HCT116 (cell line): Measurements from ENCODE around the gene SEMA5A. TPM values are rescaled to one million over a fixed set of nuclear protein-coding genes. Genes with fewer than 3 reads are reported as not detected.

ENCODE experiments used
- ATAC-seq: fragments of 200-7000 bp; cut with Tn5 transposase; 2 replicates; pipeline ENCODE4 v1.9.1; 2020; ENCODE audit warnings: mild to moderate bottlenecking, moderate library complexity
- BruUV-seq: library from RNA; stranded (reverse); fragments of 400-500 nt; replicated peaks from 2 replicates; lab custom pipeline; 2021; lab: Mats Ljungman, UMichigan
- CTCF ChIA-PET: fragments of 300-600 bp; sonication (Branson Sonifier 250); formaldehyde crosslinking; loops from one replicate; lab custom pipeline; 2021; ENCODE audit warnings: antibody characterized with exemption; lab: Charles Lee
- POLR2A ChIA-PET: fragments of 300-600, 350-600 bp; sonication (Branson Sonifier 250); formaldehyde crosslinking; loops from one replicate; lab custom pipeline; 2021; ENCODE audit warnings: antibody characterized with exemption; lab: Charles Lee
- RAD21 ChIA-PET, 2 experiments: fragments of 300-600 bp; sonication (Branson Sonifier 250); formaldehyde crosslinking; loops; one replicate each; lab custom pipeline; 2023; ENCODE audit warnings: low total read pairs in 2 of 2; ENCODE audit not compliant: uncharacterized antibody in 2 of 2, unreplicated experiment in 2 of 2, low non-redundant PET in 1 of 2; lab: Charles Lee
- DNase-seq: peaks from one replicate; pipeline ENCODE4 v3.0.0-alpha.2; 2010; ENCODE audit warnings: low read depth, low spot score
- H2AFZ ChIP-seq: fragments of 200-600 bp; shearing (Covaris generic), sonication (generic); 2 replicates; pipeline ENCODE4 v1.6.1; 2017; ENCODE audit warnings: low read depth, mixed run types, mixed read lengths, antibody characterized with exemption, low read length; ENCODE audit not compliant: poor library complexity, severe bottlenecking
- H3K27ac ChIP-seq: 2 replicates; pipeline ENCODE4 v1.5.1; 2012; ENCODE audit warnings: low read depth, low read length
- H3K27me3 ChIP-seq: fragments of 200-600 bp; sonication (generic); 2 replicates; pipeline ENCODE4 v1.6.1; 2016; ENCODE audit warnings: mixed run types, low read length, mixed read lengths; ENCODE audit not compliant: insufficient read depth
- H3K36me3 ChIP-seq, 2 experiments: fragments of 200-500 bp in 1 of 2; fragments of 200-600 bp in 1 of 2; sonication (Bioruptor generic) in 1 of 2; sonication (generic) in 1 of 2; 2 replicates each; pipeline versions ENCODE4 v1.5.1 to v1.6.1; 2014 to 2016; ENCODE audit warnings: low read length in 2 of 2, inconsistent platforms in 1 of 2, mixed read lengths in 1 of 2, mixed run types in 1 of 2; ENCODE audit not compliant: insufficient read depth in 2 of 2, control insufficient read depth in 1 of 2
- H3K4me1 ChIP-seq, 2 experiments: fragments of 200-600 bp in 1 of 2; sonication (generic) in 1 of 2; 2 replicates each; pipeline versions ENCODE4 v1.5.1 to v1.6.1; 2012 to 2017; ENCODE audit warnings: low read length in 2 of 2, inconsistent platforms in 1 of 2, mild to moderate bottlenecking in 1 of 2, mixed read lengths in 1 of 2, mixed run types in 1 of 2, moderate library complexity in 1 of 2; ENCODE audit not compliant: insufficient read depth in 2 of 2, control insufficient read depth in 1 of 2
- H3K4me2 ChIP-seq: fragments of 200-600 bp; sonication (generic); 2 replicates; pipeline ENCODE4 v1.6.1; 2017; ENCODE audit warnings: mixed run types, low read length, mixed read lengths
- H3K4me3 ChIP-seq, 2 experiments: fragments of 200-600 bp in 1 of 2; sonication (generic) in 1 of 2; replicated peaks in 1 of 2; 2 replicates each; pipeline ENCODE4 v1.5.1; 2011 to 2016; ENCODE audit warnings: low read length in 2 of 2, control low read depth in 1 of 2, low read depth in 1 of 2, mild to moderate bottlenecking in 1 of 2, mixed read lengths in 1 of 2, mixed run types in 1 of 2
- H3K79me2 ChIP-seq: fragments of 200-600 bp; sonication (generic); 2 replicates; pipeline ENCODE4 v1.6.1; 2017; ENCODE audit warnings: mild to moderate bottlenecking, mixed run types, low read length, moderate library complexity, mixed read lengths; ENCODE audit not compliant: insufficient read depth
- H3K9ac ChIP-seq: fragments of 200-600 bp; sonication (generic); 2 replicates; pipeline ENCODE4 v1.6.1; 2016; ENCODE audit warnings: low read length, mixed read lengths
- H3K9me2 ChIP-seq: fragments of 200-600 bp; sonication (generic), shearing (Covaris generic); 2 replicates; pipeline ENCODE4 v1.6.1; 2017; ENCODE audit warnings: mixed run types, mild to moderate bottlenecking, moderate library complexity; ENCODE audit not compliant: insufficient read depth
- H3K9me3 ChIP-seq, 2 experiments: fragments of 200-500 bp in 1 of 2; fragments of 200-600 bp in 1 of 2; sonication (Bioruptor generic) in 1 of 2; sonication (generic) in 1 of 2; 2 replicates each; pipeline ENCODE4 v1.6.1; 2014 to 2017; ENCODE audit warnings: low read length in 2 of 2, mixed read lengths in 2 of 2, inconsistent platforms in 1 of 2, low read depth in 1 of 2, mild to moderate bottlenecking in 1 of 2, mixed run types in 1 of 2, moderate library complexity in 1 of 2; ENCODE audit not compliant: control insufficient read depth in 1 of 2, insufficient read depth in 1 of 2
- H4K20me1 ChIP-seq: fragments of 200-600 bp; sonication (generic), shearing (Covaris generic); 2 replicates; pipeline ENCODE4 v1.6.1; 2017; ENCODE audit warnings: mixed run types, mild to moderate bottlenecking, moderate library complexity; ENCODE audit not compliant: insufficient read depth
- CEBPB ChIP-seq: IDR thresholded peaks from 2 replicates; pipeline ENCODE4 v1.6.1; 2012; ENCODE audit warnings: low read depth
- EGR1 ChIP-seq: IDR thresholded peaks from 2 replicates; pipeline ENCODE4 v1.6.1; 2012; ENCODE audit warnings: low read depth
- ELF1 ChIP-seq: IDR thresholded peaks from 2 replicates; pipeline ENCODE4 v1.6.1; 2012; ENCODE audit warnings: low read depth, borderline replicate concordance
- EZH2 ChIP-seq: fragments of 200-600 bp; sonication (generic); IDR thresholded peaks from 2 replicates; pipeline ENCODE4 v1.6.1; 2017; ENCODE audit warnings: antibody characterized with exemption, mixed run types
- FOSL1 ChIP-seq: IDR thresholded peaks from 2 replicates; pipeline ENCODE4 v1.6.1; 2012; ENCODE audit warnings: low read depth
- JUND ChIP-seq: IDR thresholded peaks from 2 replicates; pipeline ENCODE4 v1.6.1; 2012
- POLR2A ChIP-seq: IDR thresholded peaks from 2 replicates; pipeline ENCODE4 v1.7.0; 2011; ENCODE audit warnings: borderline replicate concordance; ENCODE audit not compliant: insufficient read depth, insufficient read length; ENCODE audit errors: extremely low read depth
- POLR2AphosphoS5 ChIP-seq: IDR thresholded peaks from 2 replicates; pipeline ENCODE4 v1.6.1; 2011; ENCODE audit warnings: mild to moderate bottlenecking, low read depth, low read length, moderate library complexity
- RAD21 ChIP-seq: IDR thresholded peaks from 2 replicates; pipeline ENCODE4 v1.6.1; 2012; ENCODE audit warnings: low read depth, mild to moderate bottlenecking
- SP1 ChIP-seq: IDR thresholded peaks from 2 replicates; pipeline ENCODE4 v1.6.1; 2012; ENCODE audit warnings: low read depth
- TCF7L2 ChIP-seq: IDR thresholded peaks from 2 replicates; pipeline ENCODE4 v1.7.0; 2011; ENCODE audit warnings: borderline replicate concordance, inconsistent platforms; ENCODE audit not compliant: insufficient read depth, insufficient read length; ENCODE audit errors: extremely low read depth
- YY1 ChIP-seq: IDR thresholded peaks from 2 replicates; pipeline ENCODE4 v1.6.1; 2011; ENCODE audit warnings: low read length, low read depth, moderate library complexity, mild to moderate bottlenecking; ENCODE audit not compliant: insufficient replicate concordance; ENCODE audit errors: extremely low read depth
- intact Hi-C: fragments of 100-400 bp; cut with micrococcal nuclease; formaldehyde crosslinking; loops from 2 replicates; pipeline ENCODE4 v1.10.0; 2022
- total RNA-seq: library from RNA; stranded (reverse); gene quantifications from one replicate; pipeline ENCODE4 v1.2.1, GENCODE V29; 2021; ENCODE audit not compliant: unreplicated experiment
- TF ChIP-seq, protein P1 (sequence below): IDR thresholded peaks from 2 replicates; pipeline ENCODE4 v1.6.1; 2012; ENCODE audit warnings: low read depth
- TF ChIP-seq, protein P2 (sequence below), 3 experiments: fragments of 200-600 bp in 1 of 3; sonication (generic) in 1 of 3; IDR thresholded peaks in 2 of 3; conservative IDR thresholded peaks in 1 of 3; 2 replicates each; pipeline ENCODE4 v1.5.1; 2012 to 2017; ENCODE audit warnings: low read depth in 2 of 3, low read length in 2 of 3, antibody characterized with exemption in 1 of 3, borderline replicate concordance in 1 of 3, control low read depth in 1 of 3, mild to moderate bottlenecking in 1 of 3, mixed read lengths in 1 of 3, mixed run types in 1 of 3, moderate library complexity in 1 of 3; ENCODE audit not compliant: insufficient read depth in 1 of 3

SEMA5A gene
- total RNA-seq, 1 experiment from 2014 or later, result 0.02 TPM

GRCh38 chr5:9025942-9026341 lies 519.9 kb downstream of the SEMA5A start:
- TF ChIP-seq EZH2, result no peak
- no peak for TF ChIP-seq EGR1
- TF ChIP-seq FOSL1, result no peak
- no peak for TF ChIP-seq POLR2A
- TF ChIP-seq, protein P1, sequence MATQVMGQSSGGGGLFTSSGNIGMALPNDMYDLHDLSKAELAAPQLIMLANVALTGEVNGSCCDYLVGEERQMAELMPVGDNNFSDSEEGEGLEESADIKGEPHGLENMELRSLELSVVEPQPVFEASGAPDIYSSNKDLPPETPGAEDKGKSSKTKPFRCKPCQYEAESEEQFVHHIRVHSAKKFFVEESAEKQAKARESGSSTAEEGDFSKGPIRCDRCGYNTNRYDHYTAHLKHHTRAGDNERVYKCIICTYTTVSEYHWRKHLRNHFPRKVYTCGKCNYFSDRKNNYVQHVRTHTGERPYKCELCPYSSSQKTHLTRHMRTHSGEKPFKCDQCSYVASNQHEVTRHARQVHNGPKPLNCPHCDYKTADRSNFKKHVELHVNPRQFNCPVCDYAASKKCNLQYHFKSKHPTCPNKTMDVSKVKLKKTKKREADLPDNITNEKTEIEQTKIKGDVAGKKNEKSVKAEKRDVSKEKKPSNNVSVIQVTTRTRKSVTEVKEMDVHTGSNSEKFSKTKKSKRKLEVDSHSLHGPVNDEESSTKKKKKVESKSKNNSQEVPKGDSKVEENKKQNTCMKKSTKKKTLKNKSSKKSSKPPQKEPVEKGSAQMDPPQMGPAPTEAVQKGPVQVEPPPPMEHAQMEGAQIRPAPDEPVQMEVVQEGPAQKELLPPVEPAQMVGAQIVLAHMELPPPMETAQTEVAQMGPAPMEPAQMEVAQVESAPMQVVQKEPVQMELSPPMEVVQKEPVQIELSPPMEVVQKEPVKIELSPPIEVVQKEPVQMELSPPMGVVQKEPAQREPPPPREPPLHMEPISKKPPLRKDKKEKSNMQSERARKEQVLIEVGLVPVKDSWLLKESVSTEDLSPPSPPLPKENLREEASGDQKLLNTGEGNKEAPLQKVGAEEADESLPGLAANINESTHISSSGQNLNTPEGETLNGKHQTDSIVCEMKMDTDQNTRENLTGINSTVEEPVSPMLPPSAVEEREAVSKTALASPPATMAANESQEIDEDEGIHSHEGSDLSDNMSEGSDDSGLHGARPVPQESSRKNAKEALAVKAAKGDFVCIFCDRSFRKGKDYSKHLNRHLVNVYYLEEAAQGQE, result no peak
- TF ChIP-seq ELF1, result no peak
- TF ChIP-seq YY1, result no peak
- no peak for TF ChIP-seq CEBPB
- no peak for TF ChIP-seq TCF7L2
- TF ChIP-seq SP1, result no peak
- TF ChIP-seq JUND, result no peak
- TF ChIP-seq, protein P2, sequence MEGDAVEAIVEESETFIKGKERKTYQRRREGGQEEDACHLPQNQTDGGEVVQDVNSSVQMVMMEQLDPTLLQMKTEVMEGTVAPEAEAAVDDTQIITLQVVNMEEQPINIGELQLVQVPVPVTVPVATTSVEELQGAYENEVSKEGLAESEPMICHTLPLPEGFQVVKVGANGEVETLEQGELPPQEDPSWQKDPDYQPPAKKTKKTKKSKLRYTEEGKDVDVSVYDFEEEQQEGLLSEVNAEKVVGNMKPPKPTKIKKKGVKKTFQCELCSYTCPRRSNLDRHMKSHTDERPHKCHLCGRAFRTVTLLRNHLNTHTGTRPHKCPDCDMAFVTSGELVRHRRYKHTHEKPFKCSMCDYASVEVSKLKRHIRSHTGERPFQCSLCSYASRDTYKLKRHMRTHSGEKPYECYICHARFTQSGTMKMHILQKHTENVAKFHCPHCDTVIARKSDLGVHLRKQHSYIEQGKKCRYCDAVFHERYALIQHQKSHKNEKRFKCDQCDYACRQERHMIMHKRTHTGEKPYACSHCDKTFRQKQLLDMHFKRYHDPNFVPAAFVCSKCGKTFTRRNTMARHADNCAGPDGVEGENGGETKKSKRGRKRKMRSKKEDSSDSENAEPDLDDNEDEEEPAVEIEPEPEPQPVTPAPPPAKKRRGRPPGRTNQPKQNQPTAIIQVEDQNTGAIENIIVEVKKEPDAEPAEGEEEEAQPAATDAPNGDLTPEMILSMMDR (IDR thresholded peaks at IDR 0.05 in 2 of 3, conservative IDR thresholded peaks at IDR 0.05 in 1 of 3; ENCODE audit: borderline replicate concordance in 1 of 3, insufficient read depth in 1 of 3, low read depth in 2 of 3, low read length in 2 of 3), result no peak
- TF ChIP-seq RAD21, result no peak
- TF ChIP-seq POLR2AphosphoS5, result no peak
- no peak overlapping the region for H3K9ac ChIP-seq
- no peaks in the 10 kb centered on the region for H3K9me2 ChIP-seq
- H3K27ac ChIP-seq, result no peak overlapping the region
- no peaks in the 10 kb centered on the region for H3K27me3 ChIP-seq
- no peak overlapping the region for H2AFZ ChIP-seq
- H3K4me3 ChIP-seq, result no peak overlapping the region
- DNase-seq (no peak), ATAC-seq (no peak)
- intact Hi-C loops, result no loop called here
- ChIA-PET POLR2A (no interaction called here), CTCF (no interaction called here), RAD21 (no interaction called here)
- H3K4me1 ChIP-seq, result no peaks in the 10 kb centered on the region
- no peaks in the 10 kb centered on the region for H3K36me3 ChIP-seq
- H3K4me2 ChIP-seq, result no peak overlapping the region
- H4K20me1 ChIP-seq, result no peaks in the 10 kb centered on the region
- H3K79me2 ChIP-seq, result no peaks in the 10 kb centered on the region
- BruUV-seq, result no TSS peak
- H3K9me3 ChIP-seq, result peaks cover 9 to 21% of the 10 kb centered on the region in 2 experiments
